ENCODE data around the gene DNAH6.

DNAH6 gene

GRCh38 chr2:84636080-84636971, 120.0 kb downstream of the DNAH6 start:
- no peak for DNase-seq

- DNase-seq: no peak
Observed at GRCh38 chr2:84639751-84640150, 123.5 kb downstream of the DNAH6 start.

GRCh38 chr2:84640411-84640810, 124.1 kb downstream of the DNAH6 start:
- DNase-seq: no peak

GRCh38 chr2:84641021-84641420, 124.7 kb downstream of the DNAH6 start:
- no peak for DNase-seq

- DNase-seq: no peak
Observed at GRCh38 chr2:84643991-84644390, 127.7 kb downstream of the DNAH6 start.

GRCh38 chr2:84646514-84646913, 130.2 kb downstream of the DNAH6 start:
- DNase-seq: no peak

- DNase-seq: no peak
Observed at GRCh38 chr2:84647267-84647666, 131.0 kb downstream of the DNAH6 start.

GRCh38 chr2:84649058-84649457, 132.8 kb downstream of the DNAH6 start:
- no peak for DNase-seq

- no peak for DNase-seq
Observed at GRCh38 chr2:84649487-84650142, 133.3 kb downstream of the DNAH6 start.

- no peak for DNase-seq
Observed at GRCh38 chr2:84652431-84652830, 136.1 kb downstream of the DNAH6 start.

GRCh38 chr2:84653302-84653701, 137.0 kb downstream of the DNAH6 start:
- DNase-seq: no peak

GRCh38 chr2:84654414-84654813, 138.1 kb downstream of the DNAH6 start:
- DNase-seq: no peak

- no peak for DNase-seq
Observed at GRCh38 chr2:84669122-84669521, 152.8 kb downstream of the DNAH6 start.

- DNase-seq: no peak
Observed at GRCh38 chr2:84674099-84674498, 157.8 kb downstream of the DNAH6 start.

- DNase-seq: no peak
Observed at GRCh38 chr2:84674586-84674985, 158.3 kb downstream of the DNAH6 start.

- DNase-seq: no peak
Observed at GRCh38 chr2:84676295-84676694, 160.0 kb downstream of the DNAH6 start.

- DNase-seq: no peak
Observed at GRCh38 chr2:84678214-84678613, 161.9 kb downstream of the DNAH6 start.

GRCh38 chr2:84686783-84687476, 170.6 kb downstream of the DNAH6 start:
- no peak for DNase-seq

- DNase-seq: no peak
Observed at GRCh38 chr2:84687498-84688149, 171.3 kb downstream of the DNAH6 start.

- DNase-seq: no peak
Observed at GRCh38 chr2:84690225-84690624, 173.9 kb downstream of the DNAH6 start.

- no peak for DNase-seq
Observed at GRCh38 chr2:84694088-84694622, 177.9 kb downstream of the DNAH6 start.

GRCh38 chr2:84697895-84698294, 181.6 kb downstream of the DNAH6 start:
- DNase-seq: no peak

- no peak for DNase-seq
Observed at GRCh38 chr2:84700006-84700405, 183.7 kb downstream of the DNAH6 start.

Data from NCI-H1694 treated with DMSO at 0.1 percent for 48 hours (cell line).